ENCODE data around the gene RAB25.

The RAB25 gene

DNA sequence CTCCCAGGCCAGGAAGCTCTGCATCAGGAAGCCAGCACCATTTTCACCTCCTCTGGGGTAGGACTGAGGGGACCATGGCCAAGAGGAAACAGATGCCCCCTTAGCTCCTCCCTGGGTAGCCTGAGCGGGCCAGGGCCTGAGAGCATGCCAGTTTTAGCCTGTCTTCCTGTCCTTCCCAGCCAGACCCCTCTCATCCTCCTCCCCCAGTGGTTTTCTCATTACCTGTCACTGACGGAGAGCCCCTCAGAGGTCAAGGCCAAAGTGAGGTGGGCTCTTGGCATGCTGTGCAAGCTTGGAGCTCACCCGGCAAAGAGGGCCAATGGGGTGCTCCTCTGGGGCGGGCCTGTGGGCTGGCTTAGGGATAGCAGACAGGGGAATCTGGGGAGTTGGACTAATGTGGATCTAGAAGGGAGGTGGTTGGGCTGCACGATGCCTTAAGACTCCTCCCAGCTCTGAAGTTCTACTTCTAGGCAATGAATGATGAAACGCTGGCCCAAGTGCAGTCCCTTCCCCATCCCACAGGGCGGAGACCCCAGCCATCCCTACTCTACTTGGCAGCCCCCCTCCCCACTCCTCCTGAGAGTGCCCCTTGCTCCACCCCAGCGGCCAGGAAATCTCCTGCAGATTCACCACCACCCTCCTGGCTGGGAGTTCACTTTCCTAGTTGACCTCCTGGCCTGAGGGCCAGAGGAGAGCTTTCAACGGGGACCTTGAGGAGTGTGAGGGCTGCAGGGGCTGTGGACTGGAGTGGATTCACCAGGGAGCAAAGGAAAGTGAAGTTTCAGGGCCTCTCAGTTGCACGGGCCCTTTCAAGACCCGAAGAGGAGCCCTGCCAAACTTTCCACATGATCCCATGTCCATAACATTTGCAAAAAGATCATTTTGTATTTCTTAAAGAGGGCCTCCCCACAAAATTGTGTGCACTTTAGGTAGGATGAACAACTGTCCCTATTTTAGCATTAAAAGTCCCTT lies 44.2 kb downstream of the RAB25 start:
- Histone ChIP-seq H3K9me3 (ENCODE audit: control insufficient read depth, low read depth, low read length) (no peaks in the 10 kb centered on the region), H3K4me1 (ENCODE audit: control insufficient read depth, low read depth, low read length) (peaks cover 41% of the 10 kb centered on the region), H3K9ac (ENCODE audit: low read length) (peak overlapping the region; percentile 93), H3K27ac (ENCODE audit: low read length) (peak overlapping the region; percentile 97), H3K36me3 (ENCODE audit: control insufficient read depth, low read depth, low read length) (no peaks in the 10 kb centered on the region), H3K4me3 (ENCODE audit: low read length) (peak overlapping the region; percentile 76), H3K27me3 (ENCODE audit: control insufficient read depth, insufficient read depth, low read length) (no peaks in the 10 kb centered on the region)

DNA sequence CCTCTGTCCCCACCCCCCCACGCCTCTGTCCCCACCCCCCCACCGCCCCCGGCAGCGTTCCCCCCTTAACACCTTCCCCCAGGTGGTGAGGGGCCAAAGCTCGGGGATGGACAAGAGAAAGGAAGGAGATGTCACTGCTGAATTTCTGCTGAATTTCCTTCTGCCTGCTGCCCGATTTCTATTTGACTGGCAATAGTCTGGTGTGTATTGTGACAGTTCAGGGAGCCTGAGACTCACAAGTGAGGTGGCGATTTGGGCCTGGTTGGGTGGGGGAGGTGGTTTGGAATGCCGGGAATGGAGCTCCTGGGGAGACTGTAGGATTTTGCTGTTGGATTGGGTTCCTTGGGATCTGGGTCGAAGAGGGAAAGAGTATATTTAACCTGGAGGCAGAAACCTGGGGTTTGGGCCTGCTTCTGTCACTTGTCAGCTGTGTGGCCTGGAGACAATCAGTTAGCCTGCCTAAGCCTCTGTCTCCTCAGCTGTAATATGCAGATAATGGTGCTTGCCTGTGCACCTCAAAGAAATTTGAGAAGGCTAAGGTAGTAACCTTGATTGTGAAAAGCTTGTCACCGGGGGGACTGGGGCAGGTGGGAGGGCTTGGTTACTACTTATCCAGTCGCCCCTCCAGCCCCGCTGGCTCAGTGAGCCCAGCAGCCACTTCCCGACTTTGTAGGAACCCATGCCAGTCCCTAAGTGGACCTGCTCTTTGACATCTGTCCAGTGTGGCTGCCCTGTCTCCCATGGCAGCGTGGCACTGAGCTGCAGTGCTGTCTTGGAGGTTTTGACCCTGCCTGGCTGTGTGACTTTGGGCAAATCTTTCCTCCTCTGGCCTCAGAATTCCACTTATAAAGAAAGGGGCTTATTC lies 45.9 kb downstream of the RAB25 start:
- peaks cover 41% of the 10 kb centered on the region for H3K4me1 ChIP-seq (ENCODE audit: control insufficient read depth, low read depth, low read length)
- H3K4me3 ChIP-seq (ENCODE audit: low read length): peak overlapping the region; percentile 76
- peak overlapping the region; percentile 42 for H3K27ac ChIP-seq (ENCODE audit: low read length)
- no peaks in the 10 kb centered on the region for H3K27me3 ChIP-seq (ENCODE audit: control insufficient read depth, insufficient read depth, low read length)
- H3K9me3 ChIP-seq (ENCODE audit: control insufficient read depth, low read depth, low read length): no peaks in the 10 kb centered on the region
- peak overlapping the region; percentile 93 for H3K9ac ChIP-seq (ENCODE audit: low read length)
- no peaks in the 10 kb centered on the region for H3K36me3 ChIP-seq (ENCODE audit: control insufficient read depth, low read depth, low read length)

DNA sequence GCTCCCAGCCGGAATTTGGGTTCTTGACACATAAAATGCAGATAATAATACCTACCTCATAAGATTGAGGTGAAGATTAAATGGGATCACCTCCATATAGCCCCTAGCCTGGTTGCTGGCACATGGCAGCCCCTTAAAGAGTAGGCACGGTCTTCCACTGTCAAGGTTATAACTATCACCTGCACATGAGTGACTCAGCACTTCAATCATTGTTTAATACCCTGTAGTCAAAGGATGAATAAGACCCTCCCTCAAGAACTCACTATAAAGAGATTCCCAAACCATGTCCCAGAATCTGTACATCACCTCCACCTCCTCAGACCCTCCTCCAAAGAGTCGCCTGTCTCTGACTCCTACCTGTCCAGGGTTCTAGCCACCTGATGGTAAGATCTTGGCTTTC lies 47.1 kb downstream of the RAB25 start:
- Histone ChIP-seq H3K9me3 (ENCODE audit: control insufficient read depth, low read depth, low read length) (no peaks in the 10 kb centered on the region), H3K27me3 (ENCODE audit: control insufficient read depth, insufficient read depth, low read length) (no peaks in the 10 kb centered on the region), H3K36me3 (ENCODE audit: control insufficient read depth, low read depth, low read length) (no peaks in the 10 kb centered on the region), H3K4me1 (ENCODE audit: control insufficient read depth, low read depth, low read length) (peaks cover 40% of the 10 kb centered on the region), H3K4me3 (ENCODE audit: low read length) (no peak overlapping the region), H3K27ac (ENCODE audit: low read length) (no peak overlapping the region), H3K9ac (ENCODE audit: low read length) (no peak overlapping the region)

DNA sequence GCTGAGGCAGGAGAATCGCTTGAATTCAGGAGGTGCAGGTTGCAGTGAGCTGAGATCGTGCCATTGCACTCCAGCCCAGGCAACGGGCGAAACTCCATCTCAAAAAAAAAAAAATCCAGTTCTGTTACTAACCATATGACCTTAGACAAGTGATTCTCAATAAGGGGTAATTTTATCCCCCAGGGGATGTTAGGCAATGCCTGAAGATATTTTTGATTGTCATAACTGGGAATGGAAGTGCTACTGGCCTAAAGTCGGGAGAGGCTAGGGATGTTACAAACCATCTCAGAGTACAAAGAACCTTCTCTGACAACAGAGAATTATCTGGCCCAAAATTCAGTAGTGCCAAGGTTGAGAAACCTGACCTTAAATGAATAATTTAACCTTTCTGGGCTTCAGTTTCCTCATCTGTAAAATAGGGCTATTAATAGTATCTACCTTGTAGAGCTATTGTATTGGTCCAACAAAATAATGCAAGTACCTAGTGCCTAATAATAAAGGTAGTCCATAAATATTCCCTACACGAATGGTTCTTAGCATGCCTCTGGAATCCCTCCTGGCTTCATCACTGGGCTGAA lies 47.8 kb downstream of the RAB25 start:
- H3K27ac ChIP-seq (ENCODE audit: low read length): no peak overlapping the region

GRCh38 chr1:156110252-156110651 lies 49.3 kb downstream of the RAB25 start:
- H3K27me3 ChIP-seq (ENCODE audit: control insufficient read depth, insufficient read depth, low read length): no peaks in the 10 kb centered on the region
- H3K9me3 ChIP-seq (ENCODE audit: control insufficient read depth, low read depth, low read length): no peaks in the 10 kb centered on the region
- no peaks in the 10 kb centered on the region for H3K36me3 ChIP-seq (ENCODE audit: control insufficient read depth, low read depth, low read length)
- H3K4me1 ChIP-seq (ENCODE audit: control insufficient read depth, low read depth, low read length): peaks cover 29% of the 10 kb centered on the region
- H3K9ac ChIP-seq (ENCODE audit: low read length): no peak overlapping the region
- no peak overlapping the region for H3K27ac ChIP-seq (ENCODE audit: low read length)
- H3K4me3 ChIP-seq (ENCODE audit: low read length): no peak overlapping the region

More for the DNA sequence above, 47.8 kb downstream of the RAB25 start:
- H3K9ac ChIP-seq (ENCODE audit: low read length): no peak overlapping the region
- H3K36me3 ChIP-seq (ENCODE audit: control insufficient read depth, low read depth, low read length): no peaks in the 10 kb centered on the region
- H3K4me3 ChIP-seq (ENCODE audit: low read length): no peak overlapping the region
- peaks cover 38% of the 10 kb centered on the region for H3K4me1 ChIP-seq (ENCODE audit: control insufficient read depth, low read depth, low read length)
- no peaks in the 10 kb centered on the region for H3K9me3 ChIP-seq (ENCODE audit: control insufficient read depth, low read depth, low read length)
- no peaks in the 10 kb centered on the region for H3K27me3 ChIP-seq (ENCODE audit: control insufficient read depth, insufficient read depth, low read length)

GRCh38 chr1:156111355-156111962 lies 50.5 kb downstream of the RAB25 start:
- no peaks in the 10 kb centered on the region for H3K36me3 ChIP-seq (ENCODE audit: control insufficient read depth, low read depth, low read length)
- H3K4me1 ChIP-seq (ENCODE audit: control insufficient read depth, low read depth, low read length): peaks cover 20% of the 10 kb centered on the region
- no peaks in the 10 kb centered on the region for H3K9me3 ChIP-seq (ENCODE audit: control insufficient read depth, low read depth, low read length)
- H3K27ac ChIP-seq (ENCODE audit: low read length): no peak overlapping the region
- H3K27me3 ChIP-seq (ENCODE audit: control insufficient read depth, insufficient read depth, low read length): no peaks in the 10 kb centered on the region
- H3K4me3 ChIP-seq (ENCODE audit: low read length): no peak overlapping the region
- H3K9ac ChIP-seq (ENCODE audit: low read length): no peak overlapping the region

DNA sequence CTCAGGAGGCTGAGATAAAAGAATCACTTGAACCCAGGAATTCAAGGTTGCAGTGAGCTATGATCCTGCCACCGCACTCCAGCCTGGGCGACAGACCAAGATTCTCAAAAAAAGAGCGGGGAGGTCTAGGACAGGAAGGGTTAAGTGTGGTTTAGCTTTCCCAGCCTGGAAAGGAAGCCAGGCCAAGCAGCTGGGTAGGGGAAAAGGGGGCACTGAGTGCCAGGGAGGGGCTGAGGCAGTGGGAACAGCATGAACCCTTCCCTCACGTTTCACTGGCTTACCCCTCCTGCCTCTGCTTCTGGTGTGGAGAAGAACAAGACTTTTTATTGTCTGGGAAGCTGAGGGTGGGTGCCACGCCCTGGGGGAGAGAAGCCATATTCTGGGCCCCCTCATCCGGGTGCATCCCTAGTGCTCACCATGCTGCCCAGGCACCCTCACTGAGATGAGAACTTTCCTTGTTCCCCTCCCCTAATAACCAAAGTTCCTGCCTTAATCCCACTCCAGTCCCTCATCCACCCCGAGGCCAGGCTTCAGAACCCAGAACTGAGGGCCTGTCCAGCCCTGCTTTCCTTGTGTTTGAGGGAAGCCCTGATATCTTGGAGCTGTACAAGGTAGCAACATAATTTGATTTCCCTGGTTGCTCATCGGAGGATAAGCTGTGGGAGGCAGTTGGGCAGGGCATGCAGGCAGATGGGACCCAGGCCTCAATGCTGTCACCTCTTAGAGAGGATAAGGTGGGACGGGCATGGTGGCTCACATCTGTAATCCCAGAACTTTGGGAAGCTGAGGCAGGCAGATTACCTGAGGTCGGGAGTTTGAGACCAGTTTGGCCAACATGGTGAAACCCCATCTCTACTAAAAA lies 51.5 kb downstream of the RAB25 start:
- Histone ChIP-seq H3K4me1 (ENCODE audit: control insufficient read depth, low read depth, low read length) (peaks cover 12% of the 10 kb centered on the region), H3K27ac (ENCODE audit: low read length) (no peak overlapping the region), H3K9ac (ENCODE audit: low read length) (no peak overlapping the region), H3K36me3 (ENCODE audit: control insufficient read depth, low read depth, low read length) (no peaks in the 10 kb centered on the region), H3K4me3 (ENCODE audit: low read length) (no peak overlapping the region), H3K9me3 (ENCODE audit: control insufficient read depth, low read depth, low read length) (no peaks in the 10 kb centered on the region), H3K27me3 (ENCODE audit: control insufficient read depth, insufficient read depth, low read length) (no peaks in the 10 kb centered on the region)

- H3K36me3 ChIP-seq (ENCODE audit: control insufficient read depth, low read depth, low read length): no peaks in the 10 kb centered on the region
- peaks cover 8% of the 10 kb centered on the region for H3K4me1 ChIP-seq (ENCODE audit: control insufficient read depth, low read depth, low read length)
- H3K4me3 ChIP-seq (ENCODE audit: low read length): peak overlapping the region; percentile 70
- no peak overlapping the region for H3K27ac ChIP-seq (ENCODE audit: low read length)
- no peaks in the 10 kb centered on the region for H3K9me3 ChIP-seq (ENCODE audit: control insufficient read depth, low read depth, low read length)
- H3K27me3 ChIP-seq (ENCODE audit: control insufficient read depth, insufficient read depth, low read length): no peaks in the 10 kb centered on the region
- no peak overlapping the region for H3K9ac ChIP-seq (ENCODE audit: low read length)
These were observed 52.5 kb downstream of the RAB25 start for GRCh38 chr1:156113282-156113950.

DNA sequence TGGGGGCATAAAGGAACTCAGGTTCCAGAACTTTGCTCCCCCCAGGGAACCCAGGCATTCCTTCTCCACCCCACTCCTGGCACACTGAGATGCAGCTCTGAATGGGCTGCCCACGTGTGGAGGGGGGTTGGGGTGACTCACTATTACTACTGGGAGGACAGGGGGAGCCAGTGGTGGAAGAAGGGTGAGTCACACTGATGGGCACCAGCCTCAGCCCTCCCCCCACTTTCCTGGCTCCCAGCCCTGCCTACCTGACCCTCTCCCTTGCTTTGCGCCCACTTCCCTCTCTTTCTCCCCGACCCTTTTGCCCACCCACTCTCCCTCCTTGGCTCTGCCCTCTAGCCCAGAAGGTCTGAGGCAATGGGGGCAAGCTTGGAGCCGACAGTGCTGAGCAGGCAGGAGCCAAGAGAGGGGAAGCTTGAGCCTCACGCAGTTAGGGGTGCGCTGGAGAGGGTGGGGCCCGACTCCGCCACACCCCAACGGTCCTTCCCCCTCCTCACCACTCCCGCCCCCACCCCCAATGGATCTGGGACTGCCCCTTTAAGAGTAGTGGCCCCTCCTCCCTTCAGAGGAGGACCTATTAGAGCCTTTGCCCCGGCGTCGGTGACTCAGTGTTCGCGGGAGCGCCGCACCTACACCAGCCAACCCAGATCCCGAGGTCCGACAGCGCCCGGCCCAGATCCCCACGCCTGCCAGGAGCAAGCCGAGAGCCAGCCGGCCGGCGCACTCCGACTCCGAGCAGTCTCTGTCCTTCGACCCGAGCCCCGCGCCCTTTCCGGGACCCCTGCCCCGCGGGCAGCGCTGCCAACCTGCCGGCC lies 53.4 kb downstream of the RAB25 start, which contains the start of gene LMNA:
TSS of gene LMNA (plus strand) at position 611 of the 818 bp plus-strand sequence. CDS start 208 bp downstream, outside the sequence.
- Histone ChIP-seq H3K4me3 (ENCODE audit: low read length) (peak within 1 kb of the TSS; percentile 70), H3K9ac (ENCODE audit: low read length) (peak within 1 kb of the TSS; percentile 50), H3K27me3 (ENCODE audit: control insufficient read depth, insufficient read depth, low read length) (no peaks in the 10 kb centered on the region), H3K9me3 (ENCODE audit: control insufficient read depth, low read depth, low read length) (no peaks in the 10 kb centered on the region), H3K27ac (ENCODE audit: low read length) (no peak within 1 kb of the TSS), H3K4me1 (ENCODE audit: control insufficient read depth, low read depth, low read length) (peaks cover 8% of the 10 kb centered on the region), H3K36me3 (ENCODE audit: control insufficient read depth, low read depth, low read length) (no peaks in the 10 kb centered on the region)

Measured in iPS-18a (cell line).